Skin epidermis (tissue), 12 donors: ENCODE data around the gene CCDC78.
"Not testable (repeated sequence)": the region's sequence is repeated elsewhere in the genome, so short reads cannot be mapped to it uniquely, and the experiment has no call there.

Experiments used
- H3K27ac ChIP-seq, 21 experiments: fragments of 200-600 bp; sonication (generic) in 11 of 21; one replicate each; pipeline ENCODE4 v1.5.0; 2020; ENCODE audit warnings: mild to moderate bottlenecking in 3 of 21, inconsistent platforms in 2 of 21, moderate library complexity in 2 of 21
- H3K4me3 ChIP-seq, 7 experiments: fragments of 200-600 bp; sonication (generic) in 2 of 7; one replicate each; pipeline ENCODE4 v1.5.0; 2020; ENCODE audit warnings: inconsistent platforms in 2 of 7, mild to moderate bottlenecking in 2 of 7, moderate library complexity in 1 of 7

Gene CCDC78

GRCh38 chr16:761625-762513 lies 35.6 kb upstream of the CCDC78 start:
- Histone ChIP-seq H3K4me3 (no peak overlapping the region), H3K27ac (peak overlapping the region in 2 of 21 experiments; percentile 10 to 13)

GRCh38 chr16:760545-761343 lies 34.5 kb upstream of the CCDC78 start, which contains the start of gene MSLN:
Gene MSLN (plus strand): TSS chr16:760734. CDS start chr16:762681, 1,947 bp downstream.
- peak within 1 kb of the TSS in 1 of 21 experiments; percentile 44 for H3K27ac ChIP-seq
- H3K4me3 ChIP-seq: no peak within 1 kb of the TSS

GRCh38 chr16:760065-760464 lies 33.8 kb upstream of the CCDC78 start:
- H3K4me3 ChIP-seq: no peak overlapping the region
- peak overlapping the region in 1 of 21 experiments; percentile 44 for H3K27ac ChIP-seq

GRCh38 chr16:759110-759910 lies 33.1 kb upstream of the CCDC78 start:
- Histone ChIP-seq H3K4me3 (no peak overlapping the region), H3K27ac (peak overlapping the region in 1 of 21 experiments; percentile 44)

- Histone ChIP-seq H3K27ac (no peak overlapping the region), H3K4me3 (no peak overlapping the region)
Measured at GRCh38 chr16:756428-756827, 30.2 kb upstream of the CCDC78 start.

- Histone ChIP-seq H3K27ac (no peak overlapping the region), H3K4me3 (no peak overlapping the region)
Measured at GRCh38 chr16:754656-755055, 28.4 kb upstream of the CCDC78 start.

GRCh38 chr16:754121-754607 lies 27.9 kb upstream of the CCDC78 start:
- not testable (repeated sequence) for H3K4me3 ChIP-seq
- peak overlapping the region in 1 of 21 experiments; percentile 14 for H3K27ac ChIP-seq

GRCh38 chr16:752007-752312 lies 25.7 kb upstream of the CCDC78 start:
- H3K27ac ChIP-seq: no peak overlapping the region

GRCh38 chr16:751152-752006 lies 25.1 kb upstream of the CCDC78 start:
- H3K27ac ChIP-seq: no peak overlapping the region
- H3K4me3 ChIP-seq: no peak overlapping the region

More at GRCh38 chr16:752007-752312, 25.7 kb upstream of the CCDC78 start:
- H3K4me3 ChIP-seq: no peak overlapping the region

- Histone ChIP-seq H3K4me3 (no peak overlapping the region), H3K27ac (no peak overlapping the region)
Measured at GRCh38 chr16:750485-750884, 24.2 kb upstream of the CCDC78 start.

- Histone ChIP-seq H3K27ac (no peak overlapping the region), H3K4me3 (no peak overlapping the region)
Measured at GRCh38 chr16:749010-749409, 22.8 kb upstream of the CCDC78 start.

GRCh38 chr16:747978-748746 lies 21.9 kb upstream of the CCDC78 start:
- Histone ChIP-seq H3K27ac (no peak overlapping the region), H3K4me3 (no peak overlapping the region)

GRCh38 chr16:746637-747036 lies 20.4 kb upstream of the CCDC78 start:
- H3K4me3 ChIP-seq: no peak overlapping the region
- no peak overlapping the region for H3K27ac ChIP-seq

- Histone ChIP-seq H3K27ac (no peak overlapping the region), H3K4me3 (no peak overlapping the region)
Measured at GRCh38 chr16:745739-746138, 19.5 kb upstream of the CCDC78 start.

- Histone ChIP-seq H3K4me3 (no peak overlapping the region), H3K27ac (no peak overlapping the region)
Measured at GRCh38 chr16:743794-744500, 17.7 kb upstream of the CCDC78 start.

GRCh38 chr16:742894-743293 lies 16.7 kb upstream of the CCDC78 start:
- not testable (repeated sequence) for H3K4me3 ChIP-seq, H3K27ac ChIP-seq

- Histone ChIP-seq H3K27ac (no peak overlapping the region), H3K4me3 (no peak overlapping the region)
Measured at GRCh38 chr16:741986-742629, 15.9 kb upstream of the CCDC78 start.
